H1 (cell line): ENCODE data around the gene PLEKHM3.

ENCODE experiments used
- ATF3 ChIP-seq: IDR thresholded peaks from 2 replicates; pipeline ENCODE4 v1.6.1; 2011; ENCODE audit warnings: low read depth, mild to moderate bottlenecking, low read length; ENCODE audit not compliant: insufficient read depth
- BCL11A ChIP-seq, 2 experiments: IDR thresholded peaks; one replicate each; pipeline ENCODE4 v1.6.1; 2011; ENCODE audit warnings: low read depth in 2 of 2, low read length in 2 of 2, mild to moderate bottlenecking in 2 of 2
- CEBPB ChIP-seq: IDR thresholded peaks from 2 replicates; pipeline ENCODE4 v1.6.1; 2012; ENCODE audit warnings: low read depth, low read length
- CHD2 ChIP-seq: IDR thresholded peaks from 2 replicates; pipeline ENCODE4 v1.6.1; 2012; ENCODE audit warnings: low read length, improper control_type of control experiment
- EZH2 ChIP-seq: fragments of 200-600 bp; sonication (generic); IDR thresholded peaks from 2 replicates; pipeline ENCODE4 v1.7.1; 2012; ENCODE audit warnings: low read depth, mild to moderate bottlenecking, moderate library complexity, low read length, inconsistent platforms; ENCODE audit not compliant: severe bottlenecking
- RNF2 ChIP-seq: fragments of 200-900, 300-1000 bp; sonication (generic); IDR thresholded peaks from 2 replicates; pipeline ENCODE4 v1.7.1; 2016; ENCODE audit warnings: borderline replicate concordance, low read depth, mild to moderate bottlenecking, antibody characterized with exemption, low read length; ENCODE audit not compliant: poor library complexity, severe bottlenecking; ENCODE audit errors: missing control alignments
- TF ChIP-seq, protein P1 (sequence below), 3 experiments: IDR thresholded peaks; 1 replicate in 2 of 3; 2 replicates in 1 of 3; pipeline versions ENCODE4 v1.5.1 to v1.6.1; 2011; ENCODE audit warnings: low read length in 3 of 3, mild to moderate bottlenecking in 3 of 3, inconsistent platforms in 2 of 3, low read depth in 1 of 3, moderate library complexity in 1 of 3; ENCODE audit not compliant: insufficient read depth in 1 of 3; ENCODE audit errors: control extremely low read depth in 1 of 3

GRCh38 chr2:208042041-208042440 is 16.7 kb upstream of the PLEKHM3 start:
- TF ChIP-seq CEBPB, result no peak
- TF ChIP-seq, protein P1, sequence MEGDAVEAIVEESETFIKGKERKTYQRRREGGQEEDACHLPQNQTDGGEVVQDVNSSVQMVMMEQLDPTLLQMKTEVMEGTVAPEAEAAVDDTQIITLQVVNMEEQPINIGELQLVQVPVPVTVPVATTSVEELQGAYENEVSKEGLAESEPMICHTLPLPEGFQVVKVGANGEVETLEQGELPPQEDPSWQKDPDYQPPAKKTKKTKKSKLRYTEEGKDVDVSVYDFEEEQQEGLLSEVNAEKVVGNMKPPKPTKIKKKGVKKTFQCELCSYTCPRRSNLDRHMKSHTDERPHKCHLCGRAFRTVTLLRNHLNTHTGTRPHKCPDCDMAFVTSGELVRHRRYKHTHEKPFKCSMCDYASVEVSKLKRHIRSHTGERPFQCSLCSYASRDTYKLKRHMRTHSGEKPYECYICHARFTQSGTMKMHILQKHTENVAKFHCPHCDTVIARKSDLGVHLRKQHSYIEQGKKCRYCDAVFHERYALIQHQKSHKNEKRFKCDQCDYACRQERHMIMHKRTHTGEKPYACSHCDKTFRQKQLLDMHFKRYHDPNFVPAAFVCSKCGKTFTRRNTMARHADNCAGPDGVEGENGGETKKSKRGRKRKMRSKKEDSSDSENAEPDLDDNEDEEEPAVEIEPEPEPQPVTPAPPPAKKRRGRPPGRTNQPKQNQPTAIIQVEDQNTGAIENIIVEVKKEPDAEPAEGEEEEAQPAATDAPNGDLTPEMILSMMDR (IDR thresholded peaks at IDR 0.05; ENCODE audit: control extremely low read depth in 1 of 3, insufficient read depth in 1 of 3, low read depth in 1 of 3, low read length in 3 of 3), result no peak
- no peak for TF ChIP-seq CHD2
- no peak for TF ChIP-seq BCL11A (IDR thresholded peaks at IDR 0.05; ENCODE audit: low read depth in 2 of 2, low read length in 2 of 2)
- TF ChIP-seq ATF3, result no peak
- TF ChIP-seq RNF2, result no peak
- no peak for TF ChIP-seq EZH2
